Transverse colon (tissue), 4 donors: ENCODE data around the gene SDF2L1. TPM values are rescaled to one million over a fixed set of nuclear protein-coding genes. Genes with fewer than 3 reads are reported as not detected.
"Not testable (repeated sequence)": the region's sequence is repeated elsewhere in the genome, so short reads cannot be mapped to it uniquely, and the experiment has no call there.

ENCODE experiments used
- DNase-seq: peaks from one replicate; pipeline ENCODE4 v3.0.0-alpha.2; 2019
- H3K27ac ChIP-seq, 4 donors: fragments of 200-600 bp; sonication (generic); 2 replicates each; pipeline ENCODE4 v1.5.1; 2016 to 2018; ENCODE audit warnings: inconsistent platforms in 4 of 4
- H3K27me3 ChIP-seq: fragments of 200-600 bp; sonication (generic); 2 replicates; pipeline ENCODE4 v1.5.1; 2017; ENCODE audit warnings: inconsistent platforms
- H3K36me3 ChIP-seq, 4 donors: fragments of 200-600 bp; sonication (generic); 2 replicates each; pipeline ENCODE4 v1.5.1; 2017 to 2019; ENCODE audit warnings: inconsistent platforms in 4 of 4
- H3K4me1 ChIP-seq, 4 donors: fragments of 200-600 bp; sonication (generic); 2 replicates each; pipeline ENCODE4 v1.5.1; 2017 to 2020; ENCODE audit warnings: inconsistent platforms in 4 of 4
- H3K4me3 ChIP-seq, 4 donors: fragments of 200-600 bp; sonication (generic); 1 replicate in 1 of 4; 2 replicates in 3 of 4; pipeline versions ENCODE4 v1.5.1 to v1.6.1; 2017 to 2019; ENCODE audit warnings: inconsistent platforms in 4 of 4
- H3K9me3 ChIP-seq, 2 donors: fragments of 200-600 bp; sonication (generic); 2 replicates each; pipeline ENCODE4 v1.5.1; 2017 to 2019; ENCODE audit warnings: inconsistent platforms in 2 of 2
- CTCF ChIP-seq, 5 experiments: fragments of 200-600 bp in 3 of 5; fragments of 450-650 bp in 2 of 5; sonication (generic) in 3 of 5; IDR thresholded peaks; 1 replicate in 2 of 5; 2 replicates in 3 of 5; pipeline ENCODE4 v1.5.1; 2016 to 2017; ENCODE audit warnings: antibody characterized with exemption in 5 of 5, inconsistent platforms in 3 of 5, mild to moderate bottlenecking in 2 of 5, moderate library complexity in 1 of 5
- EP300 ChIP-seq: sonication (generic); formaldehyde crosslinking; IDR thresholded peaks from one replicate; pipeline ENCODE4 v1.6.1; 2017; ENCODE audit warnings: antibody characterized with exemption, low read depth
- POLR2A ChIP-seq: fragments of 450-650 bp; IDR thresholded peaks from one replicate; pipeline ENCODE4 v1.6.1; 2016; ENCODE audit warnings: antibody characterized with exemption, mild to moderate bottlenecking, moderate library complexity
- POLR2AphosphoS5 ChIP-seq, 3 donors: sonication (generic); formaldehyde crosslinking; IDR thresholded peaks; one replicate each; pipeline ENCODE4 v1.6.1; 2016; ENCODE audit warnings: antibody characterized with exemption in 3 of 3
- WGBS, 2 donors: methylation state at CpG; one replicate each; pipeline ENCODE4 v1.1.5; 2018; ENCODE audit warnings: low coverage in 1 of 2; 5-methylcytosine and 5-hydroxymethylcytosine counted together
- in situ Hi-C, 4 donors: fragments of 200-750 bp; cut with MboI; loops; one replicate each; pipeline versions ENCODE4 v1.15.0 to v1.15.1; 2017; ENCODE audit warnings: low sequenced_read_pairs in 3 of 4, low pct_ligation_motif_present in 1 of 4, low pct_unique_long_range_greater_than_20kb in 1 of 4
- intact Hi-C: fragments of 100-400 bp; cut with DNase I; formaldehyde crosslinking; loops from one replicate; pipeline ENCODE4 v1.15.1; 2023; ENCODE audit warnings: low total_unique reads
- total RNA-seq, 4 donors: library from RNA; depleted of rRNA; stranded (reverse); fragments of >200 nt; gene quantifications; one replicate each; pipeline ENCODE4 v1.1.0, GENCODE V29; 2016

The SDF2L1 gene
- total RNA-seq, 4 donors from 2014 or later, result 34.0 to 55.7 (median 39.5) TPM; not detected in 1

- WGBS, 2 donors, result 80 to 86% methylated on average over 7 to 22 of the region's 22 CpGs
- no peak overlapping the region for H3K27ac ChIP-seq
- in situ Hi-C loops (no loop called here), intact Hi-C loops (no loop called here)
- TF ChIP-seq POLR2A (no peak), EP300 (no peak), POLR2AphosphoS5 (IDR thresholded peaks at IDR 0.05) (no peak), CTCF (IDR thresholded peaks at IDR 0.05) (no peak)
- H3K27me3 ChIP-seq, result no peaks in the 10 kb centered on the region
- peaks cover 4 to 24% (median 21%) of the 10 kb centered on the region in 4 donors for H3K4me1 ChIP-seq
- H3K4me3 ChIP-seq, result peak overlapping the region in 1 of 4 donors; percentile 81
- no peaks in the 10 kb centered on the region for H3K9me3 ChIP-seq
- H3K36me3 ChIP-seq, result no peaks in the 10 kb centered on the region
- DNase-seq, result no peak
These were observed 1.6 kb downstream of the SDF2L1 start for GRCh38 chr22:21643533-21644357.

- WGBS, 2 donors, result 91 to 100% methylated on average over 1 to 6 of the region's 6 CpGs
- H3K36me3 ChIP-seq, DNase-seq, intact Hi-C loops, H3K9me3 ChIP-seq, in situ Hi-C loops, H3K27ac ChIP-seq, H3K27me3 ChIP-seq, H3K4me3 ChIP-seq: not testable (repeated sequence)
- H3K4me1 ChIP-seq, result peaks cover 4 to 24% (median 21%) of the 10 kb centered on the region in 4 donors
These were observed 3.4 kb downstream of the SDF2L1 start for GRCh38 chr22:21645513-21645912.

GRCh38 chr22:21646608-21647590 is 4.8 kb downstream of the SDF2L1 start:
- no peaks in the 10 kb centered on the region for H3K36me3 ChIP-seq
- in situ Hi-C loops, result no loop called here
- H3K4me3 ChIP-seq, result no peak overlapping the region
- no peak overlapping the region for H3K27ac ChIP-seq
- H3K27me3 ChIP-seq, result no peaks in the 10 kb centered on the region
- WGBS, 2 donors, result 44% methylated on average over 14 of the region's 14 CpGs; no CpG with 5 or more reads in 1 of the 2 donors
- H3K4me1 ChIP-seq, result peaks cover 12 to 28% (median 19%) of the 10 kb centered on the region in 4 donors
- DNase-seq, result peak; percentile 86
- no peaks in the 10 kb centered on the region for H3K9me3 ChIP-seq
- no peak for TF ChIP-seq POLR2A
- TF ChIP-seq CTCF (IDR thresholded peaks at IDR 0.05), result peak; percentile 81 to 86 (median 83)
- intact Hi-C loops, result no loop called here

GRCh38 chr22:21650280-21650679 is 8.2 kb downstream of the SDF2L1 start:
- intact Hi-C loops, result loop anchor here (5.0 kb wide), 1 partner anchor 957 kb away; no protein-coding TSS in a partner anchor
- TF ChIP-seq POLR2A, result no peak
- no peak for TF ChIP-seq POLR2AphosphoS5 (IDR thresholded peaks at IDR 0.05)
- no peak for TF ChIP-seq EP300
- TF ChIP-seq CTCF (IDR thresholded peaks at IDR 0.05), result no peak
- no peak for DNase-seq
- WGBS, 2 donors, result 96% methylated on average over 7 of the region's 7 CpGs; no CpG with 5 or more reads in 1 of the 2 donors
- in situ Hi-C loops, result loop anchor here in 1 of 4 donors (5.0 kb wide), 1 partner anchor 52 kb away; no protein-coding TSS in a partner anchor
- Histone ChIP-seq H3K9me3 (no peaks in the 10 kb centered on the region), H3K27me3 (no peaks in the 10 kb centered on the region), H3K4me1 (peaks cover 13 to 23% (median 15%) of the 10 kb centered on the region in 4 donors), H3K36me3 (no peaks in the 10 kb centered on the region), H3K4me3 (no peak overlapping the region), H3K27ac (no peak overlapping the region)
